CD4-positive, alpha-beta T cell treated with Interleukin-15 for 1 hour (primary cell): ENCODE measurements around the gene GZMM.
A peak's percentile ranks its signal among the peaks of the same experiment; 100 is the strongest.

Experiments used
- DNase-seq: peaks from one replicate; pipeline ENCODE4 v3.0.0-alpha.2; 2020

The GZMM gene

GRCh38 chr19:543910-544608 lies at the start of gene GZMM:
Gene GZMM, plus strand, starts transcription at chr19:544053. Its CDS starts 19 bp downstream, at chr19:544072.
- DNase-seq, result peak; percentile 87

- DNase-seq, result no peak
These were observed 49.4 kb upstream of the GZMM start for GRCh38 chr19:494171-495080.

GRCh38 chr19:495081-495401 lies 48.8 kb upstream of the GZMM start:
- no peak for DNase-seq

- DNase-seq, result peak; percentile 33
These were observed 48.3 kb upstream of the GZMM start for GRCh38 chr19:495402-496111.

- no peak for DNase-seq
These were observed 47.7 kb upstream of the GZMM start, which contains the start of gene MADCAM1 for GRCh38 chr19:496112-496665. Gene MADCAM1, plus strand, starts transcription at chr19:496486. Its CDS starts 14 bp downstream, at chr19:496500.

GRCh38 chr19:496986-497385 lies 46.9 kb upstream of the GZMM start:
- DNase-seq, result no peak

GRCh38 chr19:497491-497868 lies 46.4 kb upstream of the GZMM start:
- DNase-seq, result no peak

GRCh38 chr19:497869-498510 lies 45.9 kb upstream of the GZMM start:
- DNase-seq, result no peak

- DNase-seq, result no peak
These were observed 45.4 kb upstream of the GZMM start for GRCh38 chr19:498511-498891.

- no peak for DNase-seq
These were observed 44.8 kb upstream of the GZMM start for GRCh38 chr19:498977-499623.

- DNase-seq, result no peak
These were observed 42.2 kb upstream of the GZMM start for GRCh38 chr19:501646-502045.

- no peak for DNase-seq
These were observed 39.2 kb upstream of the GZMM start for GRCh38 chr19:504616-505015.

- DNase-seq, result peak; percentile 97
These were observed 37.2 kb upstream of the GZMM start for GRCh38 chr19:506404-507285.

GRCh38 chr19:507286-508203 lies 36.3 kb upstream of the GZMM start, which contains the start of gene TPGS1:
Gene TPGS1, plus strand, starts transcription at chr19:507497. Its CDS starts 10 bp downstream, at chr19:507507.
- DNase-seq, result peak; percentile 70

- DNase-seq, result no peak
These were observed 35.4 kb upstream of the GZMM start for GRCh38 chr19:508204-509150.

- DNase-seq, result peak; percentile 93
These were observed 33.2 kb upstream of the GZMM start for GRCh38 chr19:510606-511100.

- peak; percentile 92 for DNase-seq
These were observed 32.6 kb upstream of the GZMM start for GRCh38 chr19:511101-511851.
